Measurements from ENCODE around the gene BANK1. TPM values are rescaled to one million over a fixed set of nuclear protein-coding genes. Genes with fewer than 3 reads are reported as not detected.

BANK1 gene
- polyA plus RNA-seq, 1 of the 3 experiments (the other 2 are of a cell fraction) = not detected

DNA sequence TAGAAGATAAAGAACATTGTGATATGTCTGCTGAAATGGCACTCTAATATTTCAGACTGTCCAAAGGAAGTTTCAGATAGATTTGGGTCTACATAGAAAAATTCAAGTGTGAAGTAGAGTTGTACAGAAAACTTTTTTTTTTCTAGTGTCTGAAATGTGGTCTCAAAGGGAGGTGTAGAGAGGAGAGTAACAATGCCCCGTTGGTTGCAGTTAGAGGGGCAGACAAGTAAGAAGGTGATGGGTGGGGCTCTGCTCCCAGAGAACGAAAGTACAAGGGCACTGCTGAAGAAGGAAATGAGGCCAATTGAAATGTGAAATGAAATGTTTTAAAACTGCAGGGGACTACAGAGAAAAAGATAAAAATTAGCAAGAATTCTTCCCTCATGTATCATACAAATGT, 177.8 kb downstream of the BANK1 start (continued):
- TF ChIP-seq, protein P1, sequence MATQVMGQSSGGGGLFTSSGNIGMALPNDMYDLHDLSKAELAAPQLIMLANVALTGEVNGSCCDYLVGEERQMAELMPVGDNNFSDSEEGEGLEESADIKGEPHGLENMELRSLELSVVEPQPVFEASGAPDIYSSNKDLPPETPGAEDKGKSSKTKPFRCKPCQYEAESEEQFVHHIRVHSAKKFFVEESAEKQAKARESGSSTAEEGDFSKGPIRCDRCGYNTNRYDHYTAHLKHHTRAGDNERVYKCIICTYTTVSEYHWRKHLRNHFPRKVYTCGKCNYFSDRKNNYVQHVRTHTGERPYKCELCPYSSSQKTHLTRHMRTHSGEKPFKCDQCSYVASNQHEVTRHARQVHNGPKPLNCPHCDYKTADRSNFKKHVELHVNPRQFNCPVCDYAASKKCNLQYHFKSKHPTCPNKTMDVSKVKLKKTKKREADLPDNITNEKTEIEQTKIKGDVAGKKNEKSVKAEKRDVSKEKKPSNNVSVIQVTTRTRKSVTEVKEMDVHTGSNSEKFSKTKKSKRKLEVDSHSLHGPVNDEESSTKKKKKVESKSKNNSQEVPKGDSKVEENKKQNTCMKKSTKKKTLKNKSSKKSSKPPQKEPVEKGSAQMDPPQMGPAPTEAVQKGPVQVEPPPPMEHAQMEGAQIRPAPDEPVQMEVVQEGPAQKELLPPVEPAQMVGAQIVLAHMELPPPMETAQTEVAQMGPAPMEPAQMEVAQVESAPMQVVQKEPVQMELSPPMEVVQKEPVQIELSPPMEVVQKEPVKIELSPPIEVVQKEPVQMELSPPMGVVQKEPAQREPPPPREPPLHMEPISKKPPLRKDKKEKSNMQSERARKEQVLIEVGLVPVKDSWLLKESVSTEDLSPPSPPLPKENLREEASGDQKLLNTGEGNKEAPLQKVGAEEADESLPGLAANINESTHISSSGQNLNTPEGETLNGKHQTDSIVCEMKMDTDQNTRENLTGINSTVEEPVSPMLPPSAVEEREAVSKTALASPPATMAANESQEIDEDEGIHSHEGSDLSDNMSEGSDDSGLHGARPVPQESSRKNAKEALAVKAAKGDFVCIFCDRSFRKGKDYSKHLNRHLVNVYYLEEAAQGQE (IDR thresholded peaks at IDR 0.05; ENCODE audit: low read depth, low read length) = no peak
- TF ChIP-seq TEAD4 (IDR thresholded peaks at IDR 0.05; ENCODE audit: borderline replicate concordance, insufficient read depth) (no peak), RCOR1 (IDR thresholded peaks at IDR 0.05; ENCODE audit: low read length) (no peak), TCF12 (IDR thresholded peaks at IDR 0.05) (no peak), CHD2 (IDR thresholded peaks at IDR 0.05; ENCODE audit: low read length, partially characterized antibody) (no peak), RXRA (IDR thresholded peaks at IDR 0.05; ENCODE audit: borderline replicate concordance, low read depth) (no peak), EP300 (IDR thresholded peaks at IDR 0.05; ENCODE audit: borderline replicate concordance in 1 of 2, low read depth in 1 of 2, low read length in 1 of 2) (no peak)
- TF ChIP-seq, protein P2, sequence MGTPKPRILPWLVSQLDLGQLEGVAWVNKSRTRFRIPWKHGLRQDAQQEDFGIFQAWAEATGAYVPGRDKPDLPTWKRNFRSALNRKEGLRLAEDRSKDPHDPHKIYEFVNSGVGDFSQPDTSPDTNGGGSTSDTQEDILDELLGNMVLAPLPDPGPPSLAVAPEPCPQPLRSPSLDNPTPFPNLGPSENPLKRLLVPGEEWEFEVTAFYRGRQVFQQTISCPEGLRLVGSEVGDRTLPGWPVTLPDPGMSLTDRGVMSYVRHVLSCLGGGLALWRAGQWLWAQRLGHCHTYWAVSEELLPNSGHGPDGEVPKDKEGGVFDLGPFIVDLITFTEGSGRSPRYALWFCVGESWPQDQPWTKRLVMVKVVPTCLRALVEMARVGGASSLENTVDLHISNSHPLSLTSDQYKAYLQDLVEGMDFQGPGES (IDR thresholded peaks at IDR 0.05; ENCODE audit: low read depth, low read length) = no peak

DNA sequence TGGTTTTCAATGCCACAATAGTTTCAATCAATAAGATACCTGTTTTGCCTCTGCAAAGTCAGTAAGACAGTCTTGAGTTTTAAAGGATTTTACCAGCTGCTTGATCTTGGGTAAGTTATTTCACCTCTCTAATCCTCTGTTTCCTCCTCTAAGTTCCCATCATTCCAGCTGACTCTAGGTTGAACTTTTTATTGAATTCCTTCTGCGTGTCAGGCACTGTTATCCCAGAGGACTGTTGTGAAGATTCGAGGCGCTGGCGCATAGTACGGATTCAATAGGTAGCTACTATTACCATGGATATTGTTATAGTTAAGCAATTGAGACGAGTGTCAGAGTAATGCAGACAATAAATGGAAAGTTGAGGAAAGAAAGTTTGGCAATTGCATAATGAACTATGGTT, 179.4 kb downstream of the BANK1 start:
- no peak overlapping the region for H3K4me3 ChIP-seq (ENCODE audit: low read depth in 2 of 2, low read length in 1 of 2)
- no peaks in the 10 kb centered on the region for H3F3A ChIP-seq (replicated peaks; ENCODE audit: insufficient read depth)
- H3K36me3 ChIP-seq (replicated peaks in 1 of 2; ENCODE audit: control insufficient read depth in 1 of 2, insufficient read depth in 2 of 2, low read length in 1 of 2) = no peaks in the 10 kb centered on the region
- H3K4me2 ChIP-seq = no peak overlapping the region
- 85% methylated on average over 6 of the region's 6 CpGs for WGBS (ENCODE audit: low lambda C conversion rate)
- H3K27ac ChIP-seq (ENCODE audit: low read depth in 2 of 2, low read length in 1 of 2) = no peak overlapping the region
- no peak overlapping the region for H3K9ac ChIP-seq
- DNase-seq = no peak
- H3K9me2 ChIP-seq = no peaks in the 10 kb centered on the region
- H4K20me1 ChIP-seq (ENCODE audit: insufficient read depth) = no peaks in the 10 kb centered on the region
- ChIA-PET POLR2A (no interaction called here), CTCF (no interaction called here)
- no peaks in the 10 kb centered on the region for H3K27me3 ChIP-seq (ENCODE audit: insufficient read depth)
- TF ChIP-seq, protein P2 (IDR thresholded peaks at IDR 0.05; ENCODE audit: low read depth, low read length) = no peak
- TF ChIP-seq YY1 (IDR thresholded peaks at IDR 0.05; ENCODE audit: low read depth) = no peak
- no peak for TF ChIP-seq EP300 (IDR thresholded peaks at IDR 0.05; ENCODE audit: borderline replicate concordance in 1 of 2, low read depth in 1 of 2, low read length in 1 of 2)
- no peak for TF ChIP-seq RFX5 (IDR thresholded peaks at IDR 0.05; ENCODE audit: low read length)
- TF ChIP-seq RXRA (IDR thresholded peaks at IDR 0.05; ENCODE audit: borderline replicate concordance, low read depth) = no peak
- TF ChIP-seq MEF2A (IDR thresholded peaks at IDR 0.05; ENCODE audit: borderline replicate concordance, low read depth) = no peak
- TF ChIP-seq GABPA (IDR thresholded peaks at IDR 0.05; ENCODE audit: low read depth) = no peak
- TF ChIP-seq ELF1 (IDR thresholded peaks at IDR 0.05) = no peak
- H3K9me3 ChIP-seq = no peaks in the 10 kb centered on the region
- H2AFZ ChIP-seq (ENCODE audit: low read depth) = no peak overlapping the region
- H3K79me2 ChIP-seq (ENCODE audit: insufficient read depth) = no peaks in the 10 kb centered on the region
- H3K4me1 ChIP-seq (ENCODE audit: control insufficient read depth in 1 of 2, insufficient read depth in 2 of 2, low read depth in 1 of 2, low read length in 1 of 2) = no peaks in the 10 kb centered on the region; a peak in 2 of 4 replicates
